OCI-LY3 (cell line): ENCODE measurements around the gene FBXO46.

ENCODE experiments used
- H2AFZ ChIP-seq: fragments of 200-600, 300-600 bp; shearing (Covaris generic); 2 replicates; pipeline ENCODE4 v1.6.0; 2014; ENCODE audit warnings: antibody characterized with exemption, low read depth, low read length
- H3K27ac ChIP-seq: fragments of 200-600, 300-600 bp; sonication (generic); 2 replicates; pipeline ENCODE4 v1.5.1; 2014; ENCODE audit warnings: mild to moderate bottlenecking, low read length, moderate library complexity, mixed read lengths
- H3K27me3 ChIP-seq: fragments of 200-600, 300-600 bp; sonication (generic); 2 replicates; pipeline ENCODE4 v1.6.1; 2014; ENCODE audit warnings: low read depth, low read length, mixed read lengths
- H3K36me3 ChIP-seq: fragments of 200-600, 300-600 bp; sonication (generic); replicated peaks from 2 replicates; pipeline ENCODE3; 2014; ENCODE audit warnings: low read depth, low read length, mixed read lengths
- H3K4me1 ChIP-seq: fragments of 300-600, 200-600 bp; sonication (generic); 2 replicates; pipeline ENCODE4 v1.6.1; 2014; ENCODE audit warnings: low read length, mixed read lengths
- H3K4me2 ChIP-seq: fragments of 200-600, 300-600 bp; sonication (generic); 2 replicates; pipeline ENCODE4 v1.6.1; 2014; ENCODE audit warnings: low read length, mixed read lengths
- H3K4me3 ChIP-seq: fragments of 300-600, 200-600 bp; sonication (generic); 2 replicates; pipeline ENCODE4 v1.5.1; 2014; ENCODE audit warnings: antibody characterized with exemption, mild to moderate bottlenecking, low read length, moderate library complexity
- H3K79me2 ChIP-seq: fragments of 300-600, 200-600 bp; shearing (Covaris generic); 2 replicates; pipeline ENCODE4 v1.6.1; 2014; ENCODE audit warnings: mild to moderate bottlenecking, low read length, mixed read lengths
- H3K9ac ChIP-seq: fragments of 300-600, 200-600 bp; shearing (Covaris generic); 2 replicates; pipeline ENCODE4 v1.6.0; 2014; ENCODE audit warnings: mild to moderate bottlenecking, low read length, moderate library complexity
- H3K9me3 ChIP-seq: fragments of 200-600, 300-600 bp; shearing (Covaris generic); 2 replicates; pipeline ENCODE4 v1.6.1; 2014; ENCODE audit warnings: low read length, mixed read lengths; ENCODE audit not compliant: insufficient read depth
- H4K20me1 ChIP-seq: fragments of 200-600, 300-600 bp; sonication (generic); 2 replicates; pipeline ENCODE4 v1.6.1; 2016; ENCODE audit warnings: low read length, mixed read lengths; ENCODE audit not compliant: insufficient read depth
- CTCF ChIP-seq: fragments of 200-600, 300-600 bp; sonication (generic); IDR thresholded peaks from 2 replicates; pipeline ENCODE4 v1.5.1; 2014; ENCODE audit warnings: antibody characterized with exemption, low read length, low read depth
- EZH2phosphoT487 ChIP-seq: fragments of 200-600 bp; shearing (Covaris generic); IDR thresholded peaks from 2 replicates; pipeline ENCODE4 v1.6.1; 2018; ENCODE audit warnings: antibody characterized with exemption, mixed run types, low read depth

The FBXO46 gene

GRCh38 chr19:45746866-45747265 is 16.2 kb upstream of the FBXO46 start:
- no peak overlapping the region for H2AFZ ChIP-seq
- H3K79me2 ChIP-seq: no peaks in the 10 kb centered on the region
- no peak overlapping the region for H3K27ac ChIP-seq
- no peaks in the 10 kb centered on the region for H3K4me1 ChIP-seq
- H3K27me3 ChIP-seq: peaks cover 12% of the 10 kb centered on the region
- no peaks in the 10 kb centered on the region for H4K20me1 ChIP-seq
- no peaks in the 10 kb centered on the region for H3K9me3 ChIP-seq
- H3K9ac ChIP-seq: no peak overlapping the region
- H3K4me2 ChIP-seq: no peak overlapping the region
- H3K4me3 ChIP-seq: no peak overlapping the region
- H3K36me3 ChIP-seq: no peaks in the 10 kb centered on the region
- TF ChIP-seq EZH2phosphoT487 (no peak), CTCF (no peak)

- H4K20me1 ChIP-seq: no peaks in the 10 kb centered on the region
- H3K4me3 ChIP-seq: no peak overlapping the region
- TF ChIP-seq CTCF: no peak
- TF ChIP-seq EZH2phosphoT487: no peak
- no peaks in the 10 kb centered on the region for H3K4me1 ChIP-seq
- H3K9ac ChIP-seq: no peak overlapping the region
- H3K27me3 ChIP-seq: peaks cover 12% of the 10 kb centered on the region
- H3K79me2 ChIP-seq: no peaks in the 10 kb centered on the region
- no peaks in the 10 kb centered on the region for H3K36me3 ChIP-seq
- no peak overlapping the region for H2AFZ ChIP-seq
- H3K27ac ChIP-seq: no peak overlapping the region
- H3K4me2 ChIP-seq: no peak overlapping the region
- H3K9me3 ChIP-seq: no peaks in the 10 kb centered on the region
Observed at GRCh38 chr19:45745606-45746005, 14.9 kb upstream of the FBXO46 start.

GRCh38 chr19:45742969-45743368 is 12.3 kb upstream of the FBXO46 start:
- TF ChIP-seq EZH2phosphoT487: no peak
- no peak for TF ChIP-seq CTCF
- no peaks in the 10 kb centered on the region for H3K4me1 ChIP-seq
- H3K4me2 ChIP-seq: no peak overlapping the region
- peaks cover 12% of the 10 kb centered on the region for H3K27me3 ChIP-seq
- no peaks in the 10 kb centered on the region for H3K9me3 ChIP-seq
- H4K20me1 ChIP-seq: no peaks in the 10 kb centered on the region
- H3K4me3 ChIP-seq: no peak overlapping the region
- H3K36me3 ChIP-seq: no peaks in the 10 kb centered on the region
- H3K9ac ChIP-seq: no peak overlapping the region
- no peak overlapping the region for H3K27ac ChIP-seq
- no peaks in the 10 kb centered on the region for H3K79me2 ChIP-seq
- no peak overlapping the region for H2AFZ ChIP-seq

GRCh38 chr19:45739498-45740439 is 9.1 kb upstream of the FBXO46 start:
- no peak for TF ChIP-seq CTCF
- no peak for TF ChIP-seq EZH2phosphoT487
- Histone ChIP-seq H3K4me1 (no peaks in the 10 kb centered on the region), H3K9ac (no peak overlapping the region), H3K36me3 (no peaks in the 10 kb centered on the region), H3K9me3 (no peaks in the 10 kb centered on the region), H3K4me2 (no peak overlapping the region), H3K27me3 (peaks cover 6% of the 10 kb centered on the region; the same call in 1 of the 2 replicates), H2AFZ (no peak overlapping the region), H3K79me2 (no peaks in the 10 kb centered on the region), H3K27ac (no peak overlapping the region), H4K20me1 (no peaks in the 10 kb centered on the region), H3K4me3 (no peak overlapping the region)
